Fibroblast of pulmonary artery (primary cell): ENCODE data around the gene RAPSN.

Experiments used
- DNase-seq: peaks from one replicate; pipeline ENCODE4 v3.0.0-alpha.2; 2010; ENCODE audit warnings: low read depth
- H3K4me3 ChIP-seq: replicated peaks from 2 replicates; pipeline ENCODE4 v1.5.1; 2011; ENCODE audit warnings: low read depth, mild to moderate bottlenecking, control low read depth, low read length, moderate library complexity
- TF ChIP-seq, protein P1 (sequence below): IDR thresholded peaks from 2 replicates; pipeline ENCODE4 v1.5.1; 2011; ENCODE audit warnings: mild to moderate bottlenecking, control low read depth, low read length, inconsistent platforms; ENCODE audit errors: missing control alignments

Gene RAPSN

DNA sequence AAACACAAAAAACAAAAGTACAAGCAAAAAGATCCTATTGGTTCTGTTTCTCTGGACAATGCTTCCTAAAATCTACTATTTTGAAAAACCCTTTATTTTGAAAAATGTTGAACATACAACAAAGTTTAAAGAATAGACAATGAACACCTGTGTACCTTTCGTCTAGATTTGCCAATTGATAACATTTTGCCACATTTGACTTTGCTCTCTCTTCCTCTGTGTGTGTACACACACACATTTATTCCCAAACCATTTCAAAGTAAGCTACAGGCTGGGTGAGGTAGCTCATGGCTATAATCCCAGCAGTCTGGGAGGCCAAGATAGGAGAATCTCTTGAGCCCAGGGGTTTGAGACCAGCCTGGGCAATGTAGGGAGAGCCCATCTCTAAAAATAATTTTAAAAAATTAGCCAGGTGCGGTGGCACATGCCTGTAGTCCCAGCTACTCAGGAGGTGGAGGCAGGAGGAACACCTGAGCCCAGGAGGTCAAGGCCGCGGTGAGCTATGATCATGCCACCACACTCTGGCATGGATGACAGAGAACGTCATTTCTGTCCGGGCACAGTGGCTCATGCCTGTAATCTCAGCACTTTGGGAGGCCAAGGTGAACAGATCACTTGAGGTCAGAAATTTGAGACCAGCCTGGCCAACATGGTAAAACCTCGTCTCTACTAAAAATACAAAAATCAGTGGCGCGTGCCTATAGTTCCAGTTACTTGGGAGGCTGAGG lies 17.4 kb downstream of the RAPSN start:
- no peak overlapping the region for H3K4me3 ChIP-seq
- TF ChIP-seq, protein P1, sequence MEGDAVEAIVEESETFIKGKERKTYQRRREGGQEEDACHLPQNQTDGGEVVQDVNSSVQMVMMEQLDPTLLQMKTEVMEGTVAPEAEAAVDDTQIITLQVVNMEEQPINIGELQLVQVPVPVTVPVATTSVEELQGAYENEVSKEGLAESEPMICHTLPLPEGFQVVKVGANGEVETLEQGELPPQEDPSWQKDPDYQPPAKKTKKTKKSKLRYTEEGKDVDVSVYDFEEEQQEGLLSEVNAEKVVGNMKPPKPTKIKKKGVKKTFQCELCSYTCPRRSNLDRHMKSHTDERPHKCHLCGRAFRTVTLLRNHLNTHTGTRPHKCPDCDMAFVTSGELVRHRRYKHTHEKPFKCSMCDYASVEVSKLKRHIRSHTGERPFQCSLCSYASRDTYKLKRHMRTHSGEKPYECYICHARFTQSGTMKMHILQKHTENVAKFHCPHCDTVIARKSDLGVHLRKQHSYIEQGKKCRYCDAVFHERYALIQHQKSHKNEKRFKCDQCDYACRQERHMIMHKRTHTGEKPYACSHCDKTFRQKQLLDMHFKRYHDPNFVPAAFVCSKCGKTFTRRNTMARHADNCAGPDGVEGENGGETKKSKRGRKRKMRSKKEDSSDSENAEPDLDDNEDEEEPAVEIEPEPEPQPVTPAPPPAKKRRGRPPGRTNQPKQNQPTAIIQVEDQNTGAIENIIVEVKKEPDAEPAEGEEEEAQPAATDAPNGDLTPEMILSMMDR: no peak
- no peak for DNase-seq

DNA sequence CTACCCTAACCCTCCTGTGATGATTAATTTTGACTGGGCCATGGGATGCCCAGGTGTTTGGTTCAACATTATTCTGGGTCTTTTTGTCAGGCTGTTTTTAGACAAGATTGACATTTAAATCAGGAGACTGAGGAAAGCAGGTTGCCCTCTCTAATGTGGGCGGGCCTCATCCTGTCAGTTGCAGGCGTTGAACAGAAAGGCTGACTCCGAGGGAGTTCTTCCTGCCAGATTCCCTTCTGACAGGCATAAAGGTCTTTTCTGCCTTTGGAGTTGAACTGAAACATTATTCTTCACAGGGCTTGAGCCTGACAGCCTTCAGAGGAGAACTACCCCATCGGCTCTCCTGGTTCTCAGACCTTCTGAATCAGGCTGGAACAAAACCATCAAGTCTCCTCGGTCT lies 18.4 kb downstream of the RAPSN start:
- DNase-seq: no peak
- H3K4me3 ChIP-seq: no peak overlapping the region
- TF ChIP-seq, protein P1: no peak

DNA sequence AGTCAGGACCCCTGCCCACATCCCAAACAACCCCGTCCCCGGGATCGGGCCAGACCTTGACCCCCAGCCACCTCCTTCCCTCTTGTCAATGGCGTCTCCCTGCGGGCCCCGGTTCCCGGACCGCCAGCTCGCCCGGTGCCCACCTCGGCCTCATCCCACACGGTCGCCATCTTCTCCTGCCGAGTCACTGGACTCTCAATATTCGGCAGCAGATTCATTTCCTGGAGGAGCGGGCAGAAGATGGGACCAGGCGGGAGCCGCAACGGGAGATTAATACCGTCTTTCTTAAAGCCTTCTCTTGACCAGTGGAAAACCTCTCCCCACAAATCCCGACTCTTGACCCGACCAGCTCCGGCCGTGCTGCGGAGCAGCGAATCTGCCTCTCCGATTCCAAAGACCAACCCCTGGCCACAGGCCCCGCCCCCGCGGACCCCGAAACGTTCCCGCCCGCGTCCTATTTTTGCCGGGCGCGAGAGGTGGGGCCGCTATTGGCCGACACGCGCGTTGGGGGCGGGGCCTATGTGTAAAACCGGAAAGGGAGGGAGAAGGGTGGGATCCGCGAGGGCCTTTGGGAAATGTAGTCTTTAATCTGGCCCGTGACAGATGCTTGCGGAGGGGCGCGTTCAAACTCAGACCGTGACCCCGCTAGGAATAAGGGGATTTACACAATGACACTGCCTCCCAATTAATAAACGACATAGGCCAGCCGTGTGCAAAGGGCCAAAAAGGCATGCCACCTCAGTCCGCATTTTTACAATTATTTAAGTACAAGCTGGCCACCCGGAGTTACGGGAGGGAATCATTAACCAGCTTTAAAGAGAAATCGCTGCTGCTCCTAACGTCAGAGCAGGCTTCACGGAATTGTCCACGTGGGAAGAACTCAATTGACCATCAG lies 22.6 kb downstream of the RAPSN start, which contains the start of gene PSMC3:
TSS of gene PSMC3 (minus strand) at position 378 of the 895 bp plus-strand sequence. CDS start at position 218, 160 bp downstream.
- peak; percentile 97 for DNase-seq
- peak within 1 kb of the TSS; percentile 99 for H3K4me3 ChIP-seq
- TF ChIP-seq, protein P1: no peak

DNA sequence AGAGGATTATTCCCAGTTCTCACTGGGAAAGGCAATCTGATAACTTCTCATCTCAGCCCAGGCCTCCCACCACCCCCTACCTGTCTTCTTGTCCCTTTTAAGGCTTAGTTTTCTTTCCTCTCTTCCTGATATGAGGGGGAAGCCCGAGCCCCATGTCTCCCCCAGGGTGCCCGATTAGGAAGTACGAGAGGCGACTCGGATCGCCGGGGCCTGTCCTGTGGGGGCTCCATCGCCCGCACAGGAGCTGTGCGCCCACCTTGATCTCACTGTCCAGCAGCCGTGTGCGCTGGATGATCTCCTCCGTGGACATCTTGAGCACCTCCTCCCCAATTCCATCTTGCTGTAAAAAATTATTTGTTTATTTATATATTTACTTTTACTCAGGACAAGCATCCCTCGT lies 23.3 kb downstream of the RAPSN start:
- no peak for DNase-seq
- TF ChIP-seq, protein P1: no peak

GRCh38 chr11:47418454-47419259 lies 30.3 kb downstream of the RAPSN start:
- no peak overlapping the region for H3K4me3 ChIP-seq
- TF ChIP-seq, protein P1: no peak
- no peak for DNase-seq

More for the DNA sequence above, 23.3 kb downstream of the RAPSN start:
- H3K4me3 ChIP-seq: peak overlapping the region; percentile 99

- H3K4me3 ChIP-seq: no peak overlapping the region
- no peak for DNase-seq
- TF ChIP-seq, protein P1: no peak
Measured at GRCh38 chr11:47417712-47418111, 31.2 kb downstream of the RAPSN start.
